HepG2 (cell line): Measurements from ENCODE around the gene CAMK1G.

Experiments used
- CENPT ChIP-seq: sonication (generic); formaldehyde crosslinking; IDR thresholded peaks from 2 replicates; pipeline ENCODE4 v1.8.0; 2022; ENCODE audit warnings: low read depth, mild to moderate bottlenecking, moderate library complexity, missing genetic modification reagents
- CREM ChIP-seq, 2 experiments: sonication (generic) in 1 of 2; formaldehyde crosslinking in 1 of 2; IDR thresholded peaks; 2 replicates each; pipeline versions ENCODE4 v1.4.0 to v1.6.1; 2016 to 2020; ENCODE audit warnings: antibody characterized with exemption in 1 of 2, mild to moderate bottlenecking in 1 of 2, missing genetic modification reagents in 1 of 2

DNA sequence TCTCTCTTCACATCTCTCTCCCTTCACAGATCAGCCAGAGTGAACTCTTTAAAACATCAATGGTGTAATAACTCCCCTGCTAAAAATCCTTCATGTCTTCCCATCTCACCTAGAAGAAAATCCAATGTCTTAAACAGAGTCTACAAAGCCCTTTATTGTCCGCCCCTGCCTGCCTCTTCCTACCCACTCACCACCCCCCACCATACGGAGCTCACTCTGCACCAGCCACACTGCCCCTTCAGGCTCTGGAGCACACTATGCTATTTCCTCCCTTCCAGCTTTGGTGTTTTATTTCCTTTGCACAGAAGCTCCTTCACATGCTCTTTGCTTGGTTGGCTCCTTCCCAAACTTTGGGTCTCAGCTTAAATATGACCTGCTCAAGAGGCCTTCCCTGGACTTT is 10.2 kb downstream of the CAMK1G start:
- TF ChIP-seq CREM (IDR thresholded peaks at IDR 0.05) (no peak), CREM (CRISPR knock-in tag; IDR thresholded peaks at IDR 0.05) (no peak), CENPT (CRISPR knock-in tag) (no peak)
